ENCODE data around the gene GBX1.

The GBX1 gene

GRCh38 chr7:151135866-151136843, 31.3 kb downstream of the GBX1 start:
- TF ChIP-seq REST (IDR thresholded peaks at IDR 0.05; ENCODE audit: insufficient read depth in 1 of 2, low read depth in 2 of 2, low read length in 2 of 2) (no peak), TAF1 (IDR thresholded peaks at IDR 0.05; ENCODE audit: borderline replicate concordance, insufficient read depth, low read length) (no peak), SIN3A (IDR thresholded peaks at IDR 0.05; ENCODE audit: borderline replicate concordance, insufficient read depth, low read length) (no peak), POLR2AphosphoS5 (IDR thresholded peaks at IDR 0.05; ENCODE audit: low read depth, low read length) (no peak), FOXP2 (optimal IDR thresholded peaks at IDR 0.05; ENCODE audit: borderline replicate concordance, extremely low read depth, extremely low read length, insufficient read depth) (no peak)

- no peak for TF ChIP-seq FOXP2 (optimal IDR thresholded peaks at IDR 0.05; ENCODE audit: borderline replicate concordance, extremely low read depth, extremely low read length, insufficient read depth)
- TF ChIP-seq TAF1 (IDR thresholded peaks at IDR 0.05; ENCODE audit: borderline replicate concordance, insufficient read depth, low read length), result no peak
- no peak for TF ChIP-seq SIN3A (IDR thresholded peaks at IDR 0.05; ENCODE audit: borderline replicate concordance, insufficient read depth, low read length)
- no peak for TF ChIP-seq POLR2AphosphoS5 (IDR thresholded peaks at IDR 0.05; ENCODE audit: low read depth, low read length)
- no peak for TF ChIP-seq REST (IDR thresholded peaks at IDR 0.05; ENCODE audit: insufficient read depth in 1 of 2, low read depth in 2 of 2, low read length in 2 of 2)
Observed at GRCh38 chr7:151135525-151135845, 32.0 kb downstream of the GBX1 start.

GRCh38 chr7:151134743-151135524, 32.6 kb downstream of the GBX1 start:
- TF ChIP-seq POLR2AphosphoS5 (IDR thresholded peaks at IDR 0.05; ENCODE audit: low read depth, low read length) (no peak), TAF1 (IDR thresholded peaks at IDR 0.05; ENCODE audit: borderline replicate concordance, insufficient read depth, low read length) (no peak), REST (IDR thresholded peaks at IDR 0.05; ENCODE audit: insufficient read depth in 1 of 2, low read depth in 2 of 2, low read length in 2 of 2) (no peak), SIN3A (IDR thresholded peaks at IDR 0.05; ENCODE audit: borderline replicate concordance, insufficient read depth, low read length) (no peak), FOXP2 (optimal IDR thresholded peaks at IDR 0.05; ENCODE audit: borderline replicate concordance, extremely low read depth, extremely low read length, insufficient read depth) (no peak)

GRCh38 chr7:151133986-151134742, 33.3 kb downstream of the GBX1 start:
- TF ChIP-seq REST (IDR thresholded peaks at IDR 0.05; ENCODE audit: insufficient read depth in 1 of 2, low read depth in 2 of 2, low read length in 2 of 2) (no peak), TAF1 (IDR thresholded peaks at IDR 0.05; ENCODE audit: borderline replicate concordance, insufficient read depth, low read length) (no peak), SIN3A (IDR thresholded peaks at IDR 0.05; ENCODE audit: borderline replicate concordance, insufficient read depth, low read length) (no peak), POLR2AphosphoS5 (IDR thresholded peaks at IDR 0.05; ENCODE audit: low read depth, low read length) (no peak), FOXP2 (optimal IDR thresholded peaks at IDR 0.05; ENCODE audit: borderline replicate concordance, extremely low read depth, extremely low read length, insufficient read depth) (no peak)

All from PFSK-1 (cell line).